Neural cell (in vitro differentiated cells): ENCODE data around the gene CHCHD1. TPM values are rescaled to one million over a fixed set of nuclear protein-coding genes. Genes with fewer than 3 reads are reported as not detected.

ENCODE experiments used
- H2AFZ ChIP-seq: fragments of 200-600, 300-800 bp; sonication (generic), shearing (Covaris generic); 2 replicates; pipeline ENCODE4 v1.6.0; 2014; ENCODE audit warnings: low read depth, mild to moderate bottlenecking, antibody characterized with exemption, low read length, moderate library complexity
- H3F3A ChIP-seq: fragments of 200-600 bp; shearing (Covaris generic); 2 replicates; pipeline ENCODE4 v1.6.1; 2016; ENCODE audit warnings: mild to moderate bottlenecking, moderate library complexity, mixed read lengths, antibody characterized with exemption, low read length; ENCODE audit not compliant: insufficient read depth, poor library complexity, severe bottlenecking
- H3K27ac ChIP-seq: fragments of 200-600, 300-800 bp; sonication (generic), shearing (Covaris generic); 2 replicates; pipeline ENCODE4 v1.5.1; 2014; ENCODE audit warnings: mild to moderate bottlenecking, low read length, moderate library complexity
- H3K27me3 ChIP-seq: fragments of 300-800, 200-600 bp; sonication (generic), shearing (Covaris generic); 2 replicates; pipeline ENCODE4 v1.6.0; 2014; ENCODE audit warnings: mild to moderate bottlenecking, low read depth, low read length, moderate library complexity; ENCODE audit not compliant: insufficient read depth
- H3K36me3 ChIP-seq: fragments of 300-800, 200-600 bp; sonication (generic), shearing (Covaris generic); 2 replicates; pipeline ENCODE4 v1.5.1; 2014; ENCODE audit warnings: mild to moderate bottlenecking, antibody characterized with exemption, low read length, moderate library complexity; ENCODE audit not compliant: insufficient read depth
- H3K4me2 ChIP-seq: fragments of 300-800, 200-600 bp; sonication (generic), shearing (Covaris generic); 2 replicates; pipeline ENCODE4 v1.6.0; 2014; ENCODE audit warnings: mild to moderate bottlenecking, low read length
- H3K4me3 ChIP-seq: fragments of 300-800, 200-600 bp; sonication (generic), shearing (Covaris generic); 2 replicates; pipeline ENCODE4 v1.5.1; 2014; ENCODE audit warnings: mild to moderate bottlenecking, low read length, moderate library complexity
- H3K79me2 ChIP-seq: fragments of 200-600 bp; shearing (Covaris generic); replicated peaks from 2 replicates; pipeline ENCODE4 v1.6.0; 2014; ENCODE audit warnings: mild to moderate bottlenecking, low read length, moderate library complexity; ENCODE audit not compliant: insufficient read depth
- H3K9ac ChIP-seq: fragments of 300-800, 200-600 bp; sonication (generic), shearing (Covaris generic); 2 replicates; pipeline ENCODE4 v1.6.1; 2016; ENCODE audit warnings: mild to moderate bottlenecking, low read length, mixed read lengths
- H3K9me2 ChIP-seq: fragments of 200-600 bp; shearing (Covaris generic); 2 replicates; pipeline ENCODE4 v1.6.1; 2016; ENCODE audit warnings: mild to moderate bottlenecking, low read length, mixed read lengths; ENCODE audit not compliant: insufficient read depth
- H3K9me3 ChIP-seq: fragments of 200-600, 300-800 bp; sonication (generic), shearing (Covaris generic); 2 replicates; pipeline ENCODE4 v1.6.1; 2016; ENCODE audit warnings: mild to moderate bottlenecking, mixed run types, low read length, moderate library complexity, mixed read lengths
- H4K20me1 ChIP-seq: fragments of 200-600 bp; shearing (Covaris generic); 2 replicates; pipeline ENCODE4 v1.6.1; 2016; ENCODE audit warnings: mild to moderate bottlenecking, mixed run types; ENCODE audit not compliant: insufficient read depth
- EP300 ChIP-seq: fragments of 450-650 bp; conservative IDR thresholded peaks from 2 replicates; pipeline ENCODE4 v1.6.1; 2014; ENCODE audit warnings: antibody characterized with exemption, mild to moderate bottlenecking, moderate library complexity; ENCODE audit not compliant: poor library complexity, severe bottlenecking
- EZH2 ChIP-seq: fragments of 200-600, 300-800 bp; shearing (Covaris generic), sonication (generic); IDR thresholded peaks from 2 replicates; pipeline ENCODE4 v1.6.1; 2014; ENCODE audit warnings: antibody characterized with exemption, low read length, borderline replicate concordance, mild to moderate bottlenecking; ENCODE audit not compliant: insufficient read depth, poor library complexity, severe bottlenecking
- MXI1 ChIP-seq: fragments of 450-650 bp; conservative IDR thresholded peaks from 2 replicates; pipeline ENCODE4 v1.6.1; 2014; ENCODE audit warnings: antibody characterized with exemption, mild to moderate bottlenecking; ENCODE audit not compliant: poor library complexity, severe bottlenecking
- POLR2AphosphoS5 ChIP-seq: IDR thresholded peaks from 2 replicates; pipeline ENCODE4 v1.6.1; 2012
- RAD21 ChIP-seq: fragments of 450-650 bp; conservative IDR thresholded peaks from 2 replicates; pipeline ENCODE4 v1.6.1; 2014; ENCODE audit warnings: antibody characterized with exemption, mild to moderate bottlenecking, moderate library complexity
- SMC3 ChIP-seq: fragments of 450-650 bp; conservative IDR thresholded peaks from 2 replicates; pipeline ENCODE4 v1.6.1; 2014; ENCODE audit warnings: antibody characterized with exemption, mild to moderate bottlenecking, moderate library complexity; ENCODE audit not compliant: poor library complexity
- TAF1 ChIP-seq: IDR thresholded peaks from 2 replicates; pipeline ENCODE4 v1.6.1; 2012; ENCODE audit warnings: low read depth
- polyA plus RNA-seq: library from polyadenylated mRNA; depleted of rRNA; stranded (reverse); fragments of >200 nt; gene quantifications from 2 replicates; pipeline ENCODE4 v1.2.3, GENCODE V29; 2014
- TF ChIP-seq, protein P1 (sequence below): fragments of 450-650 bp; IDR thresholded peaks from 2 replicates; pipeline ENCODE4 v1.5.1; 2014; ENCODE audit warnings: antibody characterized with exemption, mild to moderate bottlenecking, moderate library complexity; ENCODE audit not compliant: poor library complexity, severe bottlenecking
- TF ChIP-seq, protein P2 (sequence below): IDR thresholded peaks from 2 replicates; pipeline ENCODE4 v1.6.1; 2012; ENCODE audit warnings: borderline replicate concordance

CHCHD1 gene
- polyA plus RNA-seq, 1 donor from 2014 or later: 82.5 TPM

DNA sequence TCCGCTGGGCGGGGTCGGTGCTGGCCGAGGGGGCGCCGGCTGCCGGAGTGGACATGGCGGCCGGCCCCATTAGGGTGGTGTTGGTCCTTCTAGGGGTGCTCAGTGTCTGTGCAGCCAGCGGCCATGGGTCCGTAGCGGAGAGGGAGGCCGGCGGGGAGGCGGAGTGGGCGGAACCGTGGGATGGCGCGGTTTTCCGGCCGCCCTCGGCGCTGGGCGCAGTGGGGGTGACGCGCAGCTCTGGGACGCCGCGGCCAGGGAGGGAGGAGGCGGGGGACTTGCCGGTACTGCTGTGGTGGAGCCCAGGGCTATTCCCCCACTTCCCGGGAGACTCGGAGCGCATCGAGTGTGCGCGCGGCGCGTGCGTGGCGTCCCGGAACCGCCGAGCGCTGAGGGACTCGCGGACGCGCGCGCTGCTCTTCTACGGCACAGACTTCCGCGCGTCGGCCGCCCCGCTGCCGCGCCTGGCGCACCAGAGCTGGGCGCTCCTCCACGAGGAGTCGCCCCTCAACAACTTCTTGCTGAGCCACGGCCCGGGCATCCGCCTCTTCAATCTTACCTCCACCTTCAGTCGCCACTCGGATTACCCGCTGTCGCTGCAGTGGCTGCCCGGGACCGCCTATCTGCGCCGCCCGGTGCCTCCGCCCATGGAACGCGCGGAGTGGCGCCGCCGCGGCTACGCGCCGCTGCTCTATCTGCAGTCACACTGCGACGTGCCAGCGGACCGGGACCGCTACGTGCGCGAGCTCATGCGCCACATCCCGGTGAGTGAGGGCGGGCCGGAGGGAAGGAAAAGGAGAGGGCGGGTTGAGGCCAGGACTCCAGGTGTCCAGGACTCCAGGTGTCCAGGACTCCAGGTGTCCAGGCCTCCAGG, 9.3 kb upstream of the CHCHD1 start:
- H2AFZ ChIP-seq: peak overlapping the region; percentile 84
- H3K79me2 ChIP-seq: peaks cover 22% of the 10 kb centered on the region
- TF ChIP-seq POLR2AphosphoS5: peak; percentile 63
- TF ChIP-seq EP300: peak; percentile 20
- no peak for TF ChIP-seq TAF1
- peak; percentile 25 for TF ChIP-seq RAD21
- peak; percentile 87 for TF ChIP-seq MXI1
- TF ChIP-seq, protein P1, sequence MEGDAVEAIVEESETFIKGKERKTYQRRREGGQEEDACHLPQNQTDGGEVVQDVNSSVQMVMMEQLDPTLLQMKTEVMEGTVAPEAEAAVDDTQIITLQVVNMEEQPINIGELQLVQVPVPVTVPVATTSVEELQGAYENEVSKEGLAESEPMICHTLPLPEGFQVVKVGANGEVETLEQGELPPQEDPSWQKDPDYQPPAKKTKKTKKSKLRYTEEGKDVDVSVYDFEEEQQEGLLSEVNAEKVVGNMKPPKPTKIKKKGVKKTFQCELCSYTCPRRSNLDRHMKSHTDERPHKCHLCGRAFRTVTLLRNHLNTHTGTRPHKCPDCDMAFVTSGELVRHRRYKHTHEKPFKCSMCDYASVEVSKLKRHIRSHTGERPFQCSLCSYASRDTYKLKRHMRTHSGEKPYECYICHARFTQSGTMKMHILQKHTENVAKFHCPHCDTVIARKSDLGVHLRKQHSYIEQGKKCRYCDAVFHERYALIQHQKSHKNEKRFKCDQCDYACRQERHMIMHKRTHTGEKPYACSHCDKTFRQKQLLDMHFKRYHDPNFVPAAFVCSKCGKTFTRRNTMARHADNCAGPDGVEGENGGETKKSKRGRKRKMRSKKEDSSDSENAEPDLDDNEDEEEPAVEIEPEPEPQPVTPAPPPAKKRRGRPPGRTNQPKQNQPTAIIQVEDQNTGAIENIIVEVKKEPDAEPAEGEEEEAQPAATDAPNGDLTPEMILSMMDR: peak; percentile 56
- TF ChIP-seq, protein P2, sequence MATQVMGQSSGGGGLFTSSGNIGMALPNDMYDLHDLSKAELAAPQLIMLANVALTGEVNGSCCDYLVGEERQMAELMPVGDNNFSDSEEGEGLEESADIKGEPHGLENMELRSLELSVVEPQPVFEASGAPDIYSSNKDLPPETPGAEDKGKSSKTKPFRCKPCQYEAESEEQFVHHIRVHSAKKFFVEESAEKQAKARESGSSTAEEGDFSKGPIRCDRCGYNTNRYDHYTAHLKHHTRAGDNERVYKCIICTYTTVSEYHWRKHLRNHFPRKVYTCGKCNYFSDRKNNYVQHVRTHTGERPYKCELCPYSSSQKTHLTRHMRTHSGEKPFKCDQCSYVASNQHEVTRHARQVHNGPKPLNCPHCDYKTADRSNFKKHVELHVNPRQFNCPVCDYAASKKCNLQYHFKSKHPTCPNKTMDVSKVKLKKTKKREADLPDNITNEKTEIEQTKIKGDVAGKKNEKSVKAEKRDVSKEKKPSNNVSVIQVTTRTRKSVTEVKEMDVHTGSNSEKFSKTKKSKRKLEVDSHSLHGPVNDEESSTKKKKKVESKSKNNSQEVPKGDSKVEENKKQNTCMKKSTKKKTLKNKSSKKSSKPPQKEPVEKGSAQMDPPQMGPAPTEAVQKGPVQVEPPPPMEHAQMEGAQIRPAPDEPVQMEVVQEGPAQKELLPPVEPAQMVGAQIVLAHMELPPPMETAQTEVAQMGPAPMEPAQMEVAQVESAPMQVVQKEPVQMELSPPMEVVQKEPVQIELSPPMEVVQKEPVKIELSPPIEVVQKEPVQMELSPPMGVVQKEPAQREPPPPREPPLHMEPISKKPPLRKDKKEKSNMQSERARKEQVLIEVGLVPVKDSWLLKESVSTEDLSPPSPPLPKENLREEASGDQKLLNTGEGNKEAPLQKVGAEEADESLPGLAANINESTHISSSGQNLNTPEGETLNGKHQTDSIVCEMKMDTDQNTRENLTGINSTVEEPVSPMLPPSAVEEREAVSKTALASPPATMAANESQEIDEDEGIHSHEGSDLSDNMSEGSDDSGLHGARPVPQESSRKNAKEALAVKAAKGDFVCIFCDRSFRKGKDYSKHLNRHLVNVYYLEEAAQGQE: peak; percentile 11
- TF ChIP-seq SMC3: peak; percentile 28
- TF ChIP-seq EZH2: no peak
- H3K4me3 ChIP-seq: peak overlapping the region; percentile 97
- H3K9me2 ChIP-seq: no peaks in the 10 kb centered on the region
- H3K4me2 ChIP-seq: peak overlapping the region; percentile 98
- H3K9me3 ChIP-seq: no peaks in the 10 kb centered on the region
- H3F3A ChIP-seq: no peaks in the 10 kb centered on the region
- H3K9ac ChIP-seq: peak overlapping the region; percentile 85
- no peaks in the 10 kb centered on the region for H3K27me3 ChIP-seq
- H3K27ac ChIP-seq: peak overlapping the region; percentile 90
- H4K20me1 ChIP-seq: no peaks in the 10 kb centered on the region
- H3K36me3 ChIP-seq: no peaks in the 10 kb centered on the region

DNA sequence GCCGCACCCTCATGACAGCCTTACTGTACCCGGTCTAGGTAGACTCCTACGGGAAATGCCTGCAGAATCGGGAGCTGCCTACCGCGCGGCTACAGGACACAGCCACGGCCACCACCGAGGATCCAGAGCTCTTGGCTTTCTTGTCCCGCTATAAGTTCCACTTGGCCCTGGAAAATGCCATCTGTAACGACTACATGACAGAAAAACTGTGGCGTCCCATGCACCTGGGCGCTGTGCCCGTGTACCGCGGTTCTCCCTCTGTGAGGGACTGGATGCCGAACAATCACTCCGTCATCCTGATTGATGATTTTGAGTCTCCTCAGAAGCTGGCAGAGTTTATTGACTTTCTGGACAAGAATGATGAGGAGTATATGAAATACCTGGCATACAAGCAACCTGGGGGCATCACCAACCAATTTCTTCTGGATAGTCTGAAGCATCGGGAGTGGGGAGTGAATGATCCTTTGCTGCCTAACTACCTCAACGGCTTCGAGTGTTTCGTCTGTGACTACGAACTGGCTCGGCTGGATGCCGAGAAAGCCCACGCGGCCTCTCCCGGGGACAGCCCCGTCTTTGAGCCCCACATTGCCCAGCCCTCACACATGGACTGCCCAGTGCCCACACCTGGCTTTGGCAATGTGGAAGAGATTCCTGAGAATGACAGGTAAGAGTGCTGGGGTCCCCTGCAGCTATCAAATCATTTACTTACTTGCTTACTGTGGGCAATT, 8.5 kb upstream of the CHCHD1 start:
- H3K79me2 ChIP-seq: peaks cover 22% of the 10 kb centered on the region

More for the DNA sequence above, 8.5 kb upstream of the CHCHD1 start:
- Histone ChIP-seq H4K20me1 (no peaks in the 10 kb centered on the region), H2AFZ (peak overlapping the region; percentile 84), H3K9me3 (no peaks in the 10 kb centered on the region), H3K4me3 (peak overlapping the region; percentile 97), H3K9me2 (no peaks in the 10 kb centered on the region), H3F3A (no peaks in the 10 kb centered on the region), H3K4me2 (peak overlapping the region; percentile 98), H3K9ac (peak overlapping the region; percentile 85), H3K36me3 (no peaks in the 10 kb centered on the region), H3K27ac (peak overlapping the region; percentile 90), H3K27me3 (no peaks in the 10 kb centered on the region)
- TF ChIP-seq EZH2: no peak
- TF ChIP-seq, protein P2: no peak
- TF ChIP-seq POLR2AphosphoS5: no peak
- TF ChIP-seq TAF1: no peak
- TF ChIP-seq, protein P1: no peak
- no peak for TF ChIP-seq SMC3
- no peak for TF ChIP-seq RAD21
- TF ChIP-seq MXI1: no peak
- TF ChIP-seq EP300: no peak
